HG03108 (cell line): ENCODE measurements around the gene NELL2.

Experiments
- ATAC-seq: cut with Tn5 transposase; IDR thresholded peaks from one replicate; pipeline ENCODE4 v1.9.1; 2021; ENCODE audit warnings: moderate library complexity; ENCODE audit not compliant: unreplicated experiment

NELL2 gene

GRCh38 chr12:44497044-44497443 lies 379.1 kb downstream of the NELL2 start:
- no peak for ATAC-seq

- ATAC-seq: no peak
Observed at GRCh38 chr12:44490181-44490580, 385.9 kb downstream of the NELL2 start.

GRCh38 chr12:44488180-44488579 lies 387.9 kb downstream of the NELL2 start:
- no peak for ATAC-seq

GRCh38 chr12:44484862-44485261 lies 391.3 kb downstream of the NELL2 start:
- ATAC-seq: no peak

- no peak for ATAC-seq
Observed at GRCh38 chr12:44477331-44477980, 398.7 kb downstream of the NELL2 start.

- no peak for ATAC-seq
Observed at GRCh38 chr12:44476683-44477082, 399.4 kb downstream of the NELL2 start.

- no peak for ATAC-seq
Observed at GRCh38 chr12:44465139-44465538, 411.0 kb downstream of the NELL2 start.

- ATAC-seq: no peak
Observed at GRCh38 chr12:44464180-44464579, 411.9 kb downstream of the NELL2 start.

GRCh38 chr12:44462729-44463128 lies 413.4 kb downstream of the NELL2 start:
- no peak for ATAC-seq

GRCh38 chr12:44460261-44460660 lies 415.9 kb downstream of the NELL2 start:
- no peak for ATAC-seq

- no peak for ATAC-seq
Observed at GRCh38 chr12:44459569-44459968, 416.5 kb downstream of the NELL2 start.
